Heart right ventricle (tissue), 16 donors: ENCODE results near the gene ARMH1. TPM values are rescaled to one million over a fixed set of nuclear protein-coding genes. Genes with fewer than 3 reads are reported as not detected.
A peak's percentile ranks its signal among the peaks of the same experiment; 100 is the strongest.

Source experiments
- ATAC-seq, 8 donors: fragments of 200-7000 bp; cut with Tn5 transposase; one replicate each; pipeline ENCODE4 v1.9.1; 2020; ENCODE audit warnings: mild to moderate bottlenecking in 8 of 8, moderate library complexity in 8 of 8, moderate number of reproducible peaks in 1 of 8
- DNase-seq, 2 donors: peaks; one replicate each; pipeline ENCODE4 v3.0.0-alpha.2; 2020
- H3K27ac ChIP-seq, 10 donors: fragments of 200-600 bp; sonication (generic) in 2 of 10; one replicate each; pipeline versions ENCODE4 v1.5.0 to v1.8.0; 2020 to 2022; ENCODE audit warnings: mild to moderate bottlenecking in 3 of 10
- H3K27me3 ChIP-seq, 7 donors: fragments of 200-600 bp; one replicate each; pipeline ENCODE4 v1.8.0; 2021 to 2022; ENCODE audit warnings: mild to moderate bottlenecking in 2 of 7
- H3K36me3 ChIP-seq, 9 donors: fragments of 200-600 bp; sonication (generic) in 1 of 9; one replicate each; pipeline versions ENCODE4 v1.5.0 to v1.8.0; 2020 to 2022; ENCODE audit warnings: mild to moderate bottlenecking in 2 of 9
- H3K4me1 ChIP-seq, 9 donors: fragments of 200-600 bp; sonication (generic) in 1 of 9; one replicate each; pipeline versions ENCODE4 v1.5.0 to v1.8.0; 2020 to 2022; ENCODE audit warnings: mild to moderate bottlenecking in 4 of 9
- H3K4me3 ChIP-seq, 10 donors: fragments of 200-600 bp; sonication (generic) in 2 of 10; one replicate each; pipeline versions ENCODE4 v1.5.0 to v1.8.0; 2020 to 2022; ENCODE audit warnings: mild to moderate bottlenecking in 7 of 10, moderate library complexity in 2 of 10
- H3K9me3 ChIP-seq, 11 donors: fragments of 200-600 bp in 10 of 11; sonication (generic) in 2 of 11; one replicate each; pipeline versions ENCODE4 v1.5.0 to v1.8.0; 2013 to 2022; ENCODE audit warnings: mild to moderate bottlenecking in 2 of 11, control low read depth in 1 of 11, moderate library complexity in 1 of 11
- CTCF ChIP-seq, 9 donors: fragments of 200-600 bp; sonication (generic) in 2 of 9; IDR thresholded peaks; one replicate each; pipeline versions ENCODE4 v1.5.0 to v1.8.0; 2021 to 2022; ENCODE audit warnings: antibody characterized with exemption in 9 of 9, mild to moderate bottlenecking in 5 of 9, moderate library complexity in 1 of 9
- whole genome bisulfite sequencing, 2 donors: extraction: QIAGEN DNeasy Blood & Tissue Kit; methylation state at CpG; one replicate each; pipeline ENCODE4 v1.1.7; 2013; ENCODE audit warnings: inconsistent platforms in 1 of 2; 5-methylcytosine and 5-hydroxymethylcytosine counted together
- intact Hi-C, 10 donors: fragments of 100-400 bp; cut with DNase I; formaldehyde crosslinking; loops; one replicate each; pipeline versions ENCODE4 v1.11.1 to v1.14.2; 2022
- polyA plus RNA-seq, 2 donors: library from polyadenylated mRNA; stranded (reverse); fragments of 200-250 nt; gene quantifications; one replicate each; pipeline ENCODE4 v1.2.3, GENCODE V29; 2013
- total RNA-seq, 10 donors: library from RNA; stranded (reverse); fragmentation: NEBNext Ultra II Directional in 3 of 10; extraction: Animal tissue kit (Norgen Biotek cat#: 25700) in 3 of 10; gene quantifications; one replicate each; pipeline versions ENCODE4 v1.2.1 to v1.2.4, GENCODE V29; 2021 to 2023
- donor health status: Arrhythmogenic right ventricular cardiomyopathy.
- donor health status: ischemic (EF 13 %, LVEDD 7.1; RV severe dilation, severe dysfunction).
- donor health status: healthy with polysubstance abuse.
- donor health status: DM: no; HTN: yes; CAD: no.
- donor health status: DM: no; HTN: no; CAD: no.
- donor health status: ischemic (EF 25% LVEDD 6.9; RV normal size, moderate dysfunction).
- donor health status: ischemic (EF 25% LVEDD 5.7; RV mildly dilated, moderate dysfunction).
- donor health status: healthy.
- donor health status: DM: yes; HTN: yes; CAD: no.
- donor health status: Ischemic cardiomyopathy.
- donor health status: ischemic (EF 35%, LVEDD 5.7; RV mildly dilated, moderate dysfunction).
- donor health status: nonischemic (EF 11% LVEDD 7.7; RV severe dilation, severe dysfunction).
- donor health status: DM: yes; HTN: yes; CAD: no.
- donor health status: PGD.
- donor health status: ischemic (EF 29% LVEDD 5.4; RV normal size, mild dysfunction).
- donor health status: nonischemic (EF 23%, LVEDD 6.1; RV moderate dilation, normal function).

The ARMH1 gene
- total and polyA plus RNA-seq, 12 donors, result 0.62 to 3.3 (median 1.1) TPM; not detected in 5

GRCh38 chr1:44677201-44677766, 2.8 kb downstream of the ARMH1 start:
- no peak overlapping the region for H3K4me3 ChIP-seq
- no peaks in the 10 kb centered on the region for H3K27me3 ChIP-seq
- peak overlapping the region in 6 of 10 donors; percentile 21 to 90 (median 43) for H3K27ac ChIP-seq
- no peak for DNase-seq
- WGBS, 2 donors, result 67 to 70% methylated on average over 6 of the region's 6 CpGs
- H3K4me1 ChIP-seq, result peaks cover 4 to 58% (median 27%) of the 10 kb centered on the region in 9 donors
- ATAC-seq, result no peak
- H3K36me3 ChIP-seq, result no peaks in the 10 kb centered on the region
- peak in 8 of 9 donors; percentile 18 to 56 (median 39) for TF ChIP-seq CTCF (IDR thresholded peaks at IDR 0.05)
- intact Hi-C loops, result no loop called here
- H3K9me3 ChIP-seq, result no peaks in the 10 kb centered on the region

GRCh38 chr1:44678120-44678519, 3.6 kb downstream of the ARMH1 start:
- Histone ChIP-seq H3K27ac (no peak overlapping the region), H3K27me3 (no peaks in the 10 kb centered on the region), H3K4me3 (no peak overlapping the region), H3K36me3 (no peaks in the 10 kb centered on the region), H3K4me1 (peaks cover 1 to 49% (median 21%) of the 10 kb centered on the region in 9 donors), H3K9me3 (no peaks in the 10 kb centered on the region)
- intact Hi-C loops, result no loop called here
- 88 to 97% methylated on average over 2 of the region's 2 CpGs for WGBS, 2 donors
- DNase-seq, result no peak
- no peak for TF ChIP-seq CTCF (IDR thresholded peaks at IDR 0.05)
- no peak for ATAC-seq

GRCh38 chr1:44678626-44679025, 4.1 kb downstream of the ARMH1 start:
- intact Hi-C loops, result no loop called here
- TF ChIP-seq CTCF (IDR thresholded peaks at IDR 0.05), result no peak
- Histone ChIP-seq H3K36me3 (no peaks in the 10 kb centered on the region), H3K4me3 (no peak overlapping the region), H3K27me3 (no peaks in the 10 kb centered on the region), H3K4me1 (peaks cover 0 to 44% (median 17%) of the 10 kb centered on the region in 9 donors), H3K9me3 (no peaks in the 10 kb centered on the region), H3K27ac (no peak overlapping the region)
- WGBS, 2 donors, result 77 to 79% methylated on average over 4 of the region's 4 CpGs
- no peak for ATAC-seq
- no peak for DNase-seq

GRCh38 chr1:44679468-44679867, 5.0 kb downstream of the ARMH1 start:
- intact Hi-C loops, result no loop called here
- no peak for TF ChIP-seq CTCF (IDR thresholded peaks at IDR 0.05)
- Histone ChIP-seq H3K36me3 (no peaks in the 10 kb centered on the region), H3K27ac (no peak overlapping the region), H3K4me1 (peaks cover 0 to 44% (median 17%) of the 10 kb centered on the region in 9 donors), H3K4me3 (no peak overlapping the region), H3K9me3 (no peaks in the 10 kb centered on the region), H3K27me3 (no peaks in the 10 kb centered on the region)
- WGBS, 2 donors, result 93 to 95% methylated on average over 5 of the region's 5 CpGs
- ATAC-seq, result no peak
- DNase-seq, result no peak
